C4-2B (cell line): ENCODE data around the gene MYCN.

Experiments used
- CTCF ChIP-seq: fragments of 450-650 bp; conservative IDR thresholded peaks from 2 replicates; pipeline ENCODE4 v1.5.1; 2017; ENCODE audit warnings: mild to moderate bottlenecking
- ZFX ChIP-seq: fragments of 450-650 bp; IDR thresholded peaks from 2 replicates; pipeline ENCODE4 v1.6.1; 2017

- TF ChIP-seq CTCF: no peak
- TF ChIP-seq ZFX: no peak
Measured at GRCh38 chr2:15911686-15912085, 28.7 kb upstream of the MYCN start.
